ENCODE data around the gene RILPL2.
"Not testable (repeated sequence)": the region's sequence is repeated elsewhere in the genome, so short reads cannot be mapped to it uniquely, and the experiment has no call there.

RILPL2 gene

DNA sequence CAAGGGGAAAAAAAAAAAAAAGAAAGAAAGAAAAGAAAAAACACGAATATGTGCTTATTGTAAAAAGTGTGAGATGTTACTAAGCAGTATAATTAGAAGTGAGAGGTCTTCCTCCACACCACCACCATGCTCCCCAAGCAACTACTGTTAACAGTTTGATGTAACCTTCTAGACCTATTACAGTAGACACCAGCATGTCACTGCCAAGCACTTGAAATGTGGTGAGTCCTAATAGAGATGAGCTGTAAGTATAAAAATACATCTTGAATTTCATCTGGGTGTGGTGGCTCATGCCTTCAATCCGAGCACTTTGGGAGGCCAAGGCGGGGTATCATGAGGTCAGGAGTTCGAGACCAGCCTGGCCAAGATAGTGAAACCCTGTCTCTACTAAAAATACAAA lies 13.4 kb upstream of the RILPL2 start:
- no peak for DNase-seq (ENCODE audit: low read depth)

DNA sequence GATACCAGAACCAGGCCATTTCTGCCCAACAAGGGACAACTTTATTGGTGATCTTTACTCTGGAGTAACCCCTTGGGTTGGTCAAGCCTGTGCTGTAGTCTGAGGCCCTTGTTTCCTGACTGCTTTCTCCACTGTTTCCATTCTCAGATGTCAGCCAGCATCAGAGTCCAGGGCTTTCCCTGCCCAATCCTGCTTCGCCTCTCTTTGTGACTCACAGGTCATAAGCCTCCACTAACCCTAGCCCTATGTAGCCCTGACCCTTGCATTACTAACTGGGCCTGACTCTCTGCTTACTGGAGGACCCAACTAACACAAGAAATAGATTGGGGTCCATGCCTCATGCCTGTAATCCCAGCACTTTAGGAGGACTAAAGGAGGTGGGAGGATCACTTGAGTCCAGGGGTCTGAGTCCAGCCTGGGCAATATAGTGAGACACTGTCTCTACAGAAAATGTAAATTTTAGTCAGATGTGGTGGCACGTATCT lies 12.8 kb upstream of the RILPL2 start:
- no peak for DNase-seq (ENCODE audit: low read depth)

DNA sequence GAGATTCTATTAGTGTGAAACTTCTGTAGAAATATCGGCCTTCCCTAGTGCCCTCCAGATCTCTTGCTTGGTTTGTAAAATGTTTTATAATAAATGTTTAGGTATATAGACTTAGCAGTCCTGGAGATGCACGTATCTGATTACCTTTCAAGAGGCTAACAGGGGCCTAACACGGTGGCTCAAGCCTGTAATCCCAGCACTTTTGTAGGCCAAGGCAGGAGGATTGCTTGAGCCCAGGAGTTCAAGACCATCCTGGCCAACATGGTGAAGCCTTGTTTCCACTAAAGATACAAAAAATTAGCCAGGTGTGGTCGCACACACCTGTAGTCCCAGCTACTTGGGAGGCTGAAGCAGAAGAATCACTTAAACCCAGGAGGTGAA lies 9.8 kb upstream of the RILPL2 start:
- no peak for DNase-seq (ENCODE audit: low read depth)

DNA sequence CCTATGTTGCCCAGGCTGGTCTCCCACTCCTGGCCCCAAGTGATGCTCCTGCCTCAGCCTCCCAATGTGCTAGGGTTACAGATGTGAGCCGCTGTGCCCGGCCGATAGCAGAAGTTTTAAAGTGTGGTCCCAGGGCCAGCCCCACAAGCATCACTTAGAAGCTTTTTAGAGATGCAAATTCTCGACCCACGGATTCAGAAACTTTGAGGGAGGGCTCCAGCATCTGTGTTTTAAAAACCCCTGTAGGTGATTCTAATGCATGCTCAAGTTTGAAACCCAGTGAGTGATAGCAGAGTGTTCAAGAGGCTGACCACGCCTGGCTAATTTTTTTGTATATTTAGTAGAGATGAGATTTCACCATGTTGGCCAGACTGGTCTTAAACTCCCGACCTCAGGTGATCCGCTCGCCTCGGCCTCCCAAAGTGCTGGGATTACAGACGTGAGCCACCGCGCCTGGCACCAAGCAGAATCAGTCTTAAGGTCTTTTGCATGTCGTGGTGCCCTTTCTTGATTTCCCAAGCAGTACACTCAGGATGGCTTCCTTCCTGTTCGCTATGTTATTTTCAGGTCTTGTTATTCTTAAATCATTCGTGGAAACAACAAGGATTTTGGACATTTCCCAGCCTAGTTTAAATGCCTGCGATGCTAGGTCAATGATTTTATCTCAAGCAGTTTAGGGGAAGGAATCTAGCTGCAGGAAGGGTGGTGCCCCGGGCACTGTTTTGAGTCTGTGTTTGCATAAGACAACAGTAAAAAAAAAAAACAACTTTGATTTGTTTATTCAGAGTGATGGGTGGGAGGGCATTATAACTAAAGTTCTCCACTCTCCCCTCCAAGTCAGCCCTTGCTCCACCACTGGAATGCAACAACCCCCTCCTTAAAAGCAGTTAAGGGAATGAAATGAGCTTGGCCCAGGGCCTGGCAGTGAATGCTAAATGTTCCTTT lies 9.2 kb upstream of the RILPL2 start:
- peak; percentile 49 for DNase-seq (ENCODE audit: low read depth)

DNA sequence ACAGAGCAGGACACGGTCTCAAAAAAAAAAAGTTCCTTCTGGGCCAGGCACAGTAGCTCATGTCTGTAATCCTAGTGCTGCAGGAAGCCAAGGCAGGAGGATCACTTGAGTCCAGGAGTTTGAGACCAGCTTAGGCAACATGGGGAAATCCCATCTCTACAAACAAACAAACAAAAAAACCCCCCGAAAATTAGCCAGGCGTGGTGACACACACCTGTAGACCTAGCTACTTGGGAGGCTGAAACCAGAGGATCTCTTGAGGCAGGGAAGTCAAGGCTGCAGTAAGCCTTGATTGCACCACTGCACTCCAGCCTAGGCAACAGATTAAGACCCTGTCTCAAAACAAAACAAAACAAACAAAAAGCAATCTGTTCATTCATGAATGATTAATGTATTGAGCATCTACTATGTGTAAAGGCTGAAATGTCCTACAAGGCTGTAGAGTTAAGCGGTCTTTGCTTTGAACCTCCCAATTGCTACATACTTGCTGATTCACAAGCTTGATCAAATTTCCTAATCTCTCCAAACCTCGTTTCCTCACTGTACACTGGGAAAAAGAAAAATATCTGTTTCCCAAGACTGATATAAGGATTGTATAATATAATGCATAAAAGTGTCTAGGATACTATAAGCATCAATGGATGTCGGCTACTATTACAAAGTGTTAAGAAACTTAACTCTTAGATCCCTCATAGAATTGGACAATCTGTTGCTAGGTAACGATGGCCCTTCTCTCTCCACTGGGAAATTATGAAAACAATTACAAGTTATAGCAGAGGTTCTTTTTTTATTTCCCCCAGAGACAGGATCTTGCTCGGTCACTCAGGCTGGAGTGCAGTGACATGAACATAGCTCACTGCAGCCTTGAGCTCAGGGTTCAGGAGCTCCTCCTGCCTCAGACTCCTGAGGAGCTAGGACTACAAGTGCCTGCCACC lies 7.9 kb upstream of the RILPL2 start:
- DNase-seq (ENCODE audit: low read depth): no peak

DNA sequence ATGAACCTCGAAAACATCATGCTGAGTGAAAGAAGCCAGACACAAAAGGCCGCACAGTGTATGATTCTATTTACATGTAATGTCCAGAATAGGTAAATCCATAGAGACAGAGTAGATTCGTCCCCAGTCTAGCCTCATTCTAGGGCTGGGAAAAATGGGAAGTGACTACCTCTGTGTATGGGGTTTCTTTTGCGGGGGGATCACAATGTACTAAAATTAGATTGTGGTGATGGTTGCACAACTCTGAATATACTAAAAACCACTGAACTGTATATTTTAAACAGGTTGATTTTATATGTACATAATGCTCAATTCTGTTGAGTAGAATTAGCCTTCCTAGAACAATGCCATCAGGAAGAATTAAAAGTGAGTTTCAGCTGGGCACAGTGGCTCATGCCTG lies 6.3 kb upstream of the RILPL2 start:
- DNase-seq (ENCODE audit: low read depth): no peak

DNA sequence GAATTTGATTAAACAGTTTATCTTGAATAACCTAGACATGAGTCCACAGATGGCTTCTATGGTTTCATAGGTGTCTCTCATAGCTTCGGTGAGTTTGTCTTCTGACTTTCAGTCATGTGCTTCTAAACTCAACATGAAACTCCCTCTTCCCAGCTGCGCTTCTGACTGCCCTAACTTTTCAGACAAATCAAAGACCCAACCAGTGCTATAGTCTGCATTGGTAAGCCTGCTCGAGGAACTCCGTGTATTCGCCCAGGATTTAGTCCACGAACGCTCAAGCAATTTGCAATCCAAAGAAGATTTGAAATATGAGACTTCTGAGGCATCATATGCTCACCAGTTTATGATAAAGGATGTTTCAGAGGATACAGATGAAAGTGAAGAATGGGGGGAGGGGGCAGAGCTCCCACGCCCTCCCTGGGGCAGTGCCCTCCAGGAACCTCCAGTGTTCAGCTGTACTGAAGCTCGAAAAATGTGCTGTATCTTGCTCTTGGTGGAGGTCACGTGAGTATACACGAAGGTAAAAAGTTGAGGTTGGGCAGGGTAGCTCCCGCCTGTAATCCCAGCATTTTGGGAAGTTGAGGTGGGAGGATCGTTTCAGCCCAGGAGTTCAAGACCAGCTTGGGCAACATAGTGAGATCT lies 5.2 kb upstream of the RILPL2 start:
- DNase-seq (ENCODE audit: low read depth): no peak

DNA sequence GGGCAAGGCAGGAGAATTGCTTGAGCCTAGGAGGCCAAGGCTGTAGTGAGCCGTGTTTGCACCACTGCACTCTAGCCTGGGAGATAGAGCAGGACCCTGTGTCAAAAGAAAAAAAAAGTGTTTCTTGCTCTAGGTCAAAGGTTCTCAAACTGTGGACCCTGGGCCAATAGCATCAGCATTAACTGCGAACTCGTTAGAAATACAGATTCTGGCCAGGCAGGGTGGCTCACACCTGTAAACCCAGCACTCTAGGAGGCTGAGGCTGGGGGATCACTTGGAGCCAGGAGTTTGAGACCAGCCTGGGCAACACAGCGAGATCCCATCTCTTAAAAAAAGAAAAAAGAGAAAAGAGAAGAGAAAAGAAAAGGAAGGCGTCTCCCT lies 858 bp downstream of the RILPL2 start:
- DNase-seq (ENCODE audit: low read depth): no peak

DNA sequence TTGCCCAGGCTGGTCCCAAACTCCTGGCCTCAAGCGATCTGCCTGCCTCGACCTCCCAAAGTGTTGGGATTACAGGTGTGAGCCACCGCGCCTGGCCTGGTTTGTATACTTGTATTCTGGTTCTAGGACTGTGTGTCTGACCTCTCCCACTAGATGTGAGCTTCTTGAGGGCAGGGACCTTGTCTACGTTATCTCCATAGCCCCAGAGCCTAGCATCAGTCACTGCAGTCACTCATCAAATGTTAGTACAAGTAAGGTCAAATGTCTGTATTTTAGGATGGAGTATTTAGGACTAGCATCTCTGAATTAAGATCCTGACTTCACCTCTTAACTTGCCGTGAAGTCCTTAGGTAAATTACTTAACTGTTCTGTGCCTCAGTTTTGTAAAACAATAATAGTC lies 2.9 kb downstream of the RILPL2 start:
- no peak for DNase-seq (ENCODE audit: low read depth)

DNA sequence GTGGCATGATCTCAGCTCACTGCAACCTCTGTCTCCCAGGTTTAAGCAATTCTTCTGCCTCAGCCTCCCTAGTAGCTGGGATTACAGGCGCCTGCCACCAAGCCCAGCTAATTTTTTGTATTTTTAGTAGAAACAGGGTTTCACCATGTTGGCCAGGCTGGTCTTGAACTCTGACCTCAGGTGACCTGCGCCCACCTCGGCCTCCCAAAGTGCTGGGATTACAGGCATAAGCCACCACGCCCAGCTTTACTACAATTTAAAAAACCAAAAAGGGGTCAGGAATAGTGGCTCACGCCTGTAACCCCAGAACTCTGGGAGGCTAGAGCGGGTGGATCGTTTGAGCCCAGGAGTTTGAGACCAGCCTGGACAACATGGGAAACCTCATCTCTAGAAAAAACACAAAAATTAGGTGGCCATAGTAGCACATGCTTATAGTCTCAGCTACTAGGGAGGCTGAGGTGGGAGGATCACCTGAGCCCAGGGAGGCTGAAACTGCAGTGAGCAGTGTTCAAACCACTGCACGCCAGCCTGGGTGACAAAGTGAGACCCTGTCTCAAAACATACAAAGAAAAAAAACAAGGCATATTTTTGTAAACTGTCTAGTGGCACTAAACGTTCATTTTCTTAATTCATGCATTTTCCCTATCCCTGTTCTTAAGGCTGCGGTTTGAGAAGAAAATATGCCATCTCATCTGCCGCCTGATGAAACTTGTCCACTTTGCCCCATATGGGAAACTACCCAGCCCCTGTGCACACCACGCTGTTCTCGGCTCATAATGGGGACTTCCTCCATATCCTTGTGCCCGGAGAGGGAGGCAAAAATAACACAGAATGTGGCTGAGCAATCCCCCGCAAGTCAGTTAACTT lies 4.3 kb downstream of the RILPL2 start:
- not testable (repeated sequence) for DNase-seq (ENCODE audit: low read depth)

DNA sequence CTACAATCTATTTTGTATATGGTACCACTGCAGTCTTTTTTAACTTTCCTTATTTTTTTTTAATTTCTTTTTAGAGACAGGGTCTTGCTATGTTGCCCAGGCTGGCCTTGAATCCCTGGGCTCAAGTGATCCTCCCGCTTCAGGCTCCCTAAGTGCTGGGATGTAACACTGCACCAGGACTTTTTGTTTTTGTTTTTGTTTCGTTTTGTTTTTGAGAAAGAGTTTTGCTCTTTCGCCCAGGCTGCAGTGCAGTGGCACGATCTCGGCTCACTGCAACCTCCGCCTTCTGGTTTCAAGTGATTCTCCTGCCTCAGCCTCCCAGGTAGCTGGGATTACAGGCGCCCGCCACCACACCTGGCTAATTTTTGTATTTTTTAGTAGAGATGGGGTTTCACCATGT lies 7.4 kb downstream of the RILPL2 start:
- DNase-seq (ENCODE audit: low read depth): not testable (repeated sequence)

DNA sequence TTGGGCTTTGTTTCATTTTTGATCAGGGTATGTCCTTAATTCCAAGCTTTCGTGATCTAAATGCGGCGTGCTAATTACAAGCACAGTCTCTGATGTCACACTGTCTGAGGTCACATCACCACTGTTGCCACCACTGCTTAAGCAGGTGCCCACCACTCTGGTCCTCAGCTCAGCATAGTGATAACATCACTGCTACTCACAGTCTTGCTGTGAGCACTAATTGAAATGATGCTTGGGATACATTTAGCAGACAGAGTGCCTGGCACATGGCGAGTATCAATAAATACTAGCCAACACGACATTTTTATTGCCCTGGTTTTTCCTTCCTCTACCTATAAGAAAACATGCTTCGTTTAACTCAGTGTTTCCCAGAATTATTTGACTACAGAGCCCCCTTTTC lies 7.9 kb downstream of the RILPL2 start:
- no peak for DNase-seq (ENCODE audit: low read depth)

DNA sequence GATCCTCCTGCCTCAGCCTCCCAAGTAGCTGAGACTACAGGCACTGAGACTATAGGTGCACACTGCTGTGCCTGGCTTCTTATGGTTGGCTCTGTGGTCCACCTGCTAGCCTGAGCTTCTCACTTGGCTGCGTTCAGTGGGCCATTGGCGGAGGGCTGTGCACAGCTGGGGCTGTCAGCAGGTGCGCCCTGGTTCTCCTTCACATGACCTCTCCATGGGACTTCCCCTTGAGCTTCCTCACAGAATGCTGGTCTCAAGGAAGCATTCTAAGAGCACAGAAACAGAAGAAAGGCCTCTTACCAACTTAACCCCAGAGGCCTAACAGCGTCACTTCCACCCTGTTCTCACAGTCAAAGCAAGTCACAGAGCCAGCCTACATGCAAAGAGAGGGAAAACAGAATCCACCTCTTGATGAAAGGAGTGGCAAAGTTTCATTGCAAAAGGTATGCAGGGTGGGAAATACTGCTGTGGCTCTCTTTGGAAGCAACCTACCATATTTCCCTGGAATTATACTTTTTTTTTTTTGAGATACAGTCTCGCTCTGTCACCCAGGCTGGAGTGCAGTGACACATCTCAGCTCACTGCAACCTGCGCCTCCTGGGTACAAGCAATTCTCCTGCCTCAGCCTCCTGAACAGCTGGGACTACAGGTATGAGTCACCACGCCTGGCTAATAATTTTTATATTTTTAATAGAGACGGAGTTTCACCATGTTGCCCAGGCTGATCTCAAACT lies 9.3 kb downstream of the RILPL2 start:
- no peak for DNase-seq (ENCODE audit: low read depth)

DNA sequence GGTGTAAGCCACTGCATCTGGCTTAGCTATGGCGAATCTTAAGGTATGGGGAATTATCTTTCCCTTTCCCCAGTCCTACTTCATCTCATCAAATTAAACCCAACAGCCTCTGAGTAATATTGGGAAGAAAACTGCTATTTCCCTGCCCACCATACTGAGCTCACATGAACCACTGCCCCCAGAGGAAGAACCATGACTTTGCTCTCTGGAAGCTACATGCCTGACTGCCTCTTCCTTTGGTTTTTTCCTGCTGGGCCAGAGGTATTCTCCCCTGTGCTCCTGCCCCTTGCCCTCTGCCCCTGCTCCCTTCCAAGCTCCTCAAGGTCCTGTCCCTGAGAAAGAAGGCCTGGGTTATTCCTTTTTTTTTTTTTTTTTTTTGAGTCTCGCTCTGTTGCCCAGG lies 15.2 kb downstream of the RILPL2 start:
- DNase-seq (ENCODE audit: low read depth): no peak

DNA sequence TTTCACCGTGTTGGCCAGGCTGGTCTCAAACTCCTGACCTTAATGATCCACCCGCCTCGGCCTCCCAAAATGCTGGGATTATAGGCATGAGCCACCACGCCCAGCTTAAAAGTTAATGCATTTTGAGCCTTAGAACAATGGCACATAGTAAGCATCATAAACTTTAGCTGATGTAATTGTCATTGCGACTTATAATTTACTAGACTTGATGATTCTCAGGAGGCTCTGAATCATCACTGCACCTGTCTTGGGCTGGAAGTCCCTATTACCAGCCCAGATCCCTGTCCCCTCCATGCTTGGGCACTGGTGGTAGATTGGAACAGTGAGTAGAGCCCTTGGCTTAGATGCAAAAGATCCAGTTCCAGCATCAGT lies 26.5 kb downstream of the RILPL2 start:
- DNase-seq (ENCODE audit: low read depth): no peak

DNA sequence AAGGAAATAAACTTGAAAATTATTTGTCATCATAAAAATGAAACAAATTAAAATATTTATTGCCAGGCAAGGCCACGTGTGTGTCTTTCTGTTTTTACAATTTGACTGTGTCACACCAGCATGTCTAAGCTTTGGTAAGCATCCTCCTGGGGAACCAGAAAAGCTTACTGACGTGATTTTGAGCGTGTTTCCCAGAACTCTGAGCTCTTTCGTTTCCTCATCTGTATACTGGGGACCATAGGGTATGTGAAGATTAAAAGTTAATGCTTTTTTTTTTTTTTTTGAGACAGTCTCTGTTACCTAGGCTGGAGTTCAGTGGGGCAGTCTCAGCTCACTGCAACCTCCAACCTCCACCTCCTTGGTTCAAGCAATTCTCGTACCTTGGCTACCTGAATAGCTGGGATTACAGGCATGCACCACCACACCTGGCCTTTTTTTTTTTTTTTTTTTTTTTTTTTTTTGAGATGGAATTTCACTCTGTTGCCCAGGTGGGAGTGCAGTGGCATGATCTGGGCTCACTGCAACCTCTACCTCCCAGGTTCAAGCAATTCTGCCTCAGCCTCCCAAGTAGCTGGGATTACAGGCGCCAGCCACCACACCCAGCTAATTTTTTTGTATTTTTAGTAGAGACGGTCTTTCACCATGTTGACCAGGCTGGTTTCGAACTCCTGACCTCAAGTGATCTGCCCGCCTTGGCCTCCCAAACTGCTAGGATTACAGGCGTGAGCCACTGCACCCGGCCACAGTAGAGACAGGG lies 27.0 kb downstream of the RILPL2 start:
- not testable (repeated sequence) for DNase-seq (ENCODE audit: low read depth)

DNA sequence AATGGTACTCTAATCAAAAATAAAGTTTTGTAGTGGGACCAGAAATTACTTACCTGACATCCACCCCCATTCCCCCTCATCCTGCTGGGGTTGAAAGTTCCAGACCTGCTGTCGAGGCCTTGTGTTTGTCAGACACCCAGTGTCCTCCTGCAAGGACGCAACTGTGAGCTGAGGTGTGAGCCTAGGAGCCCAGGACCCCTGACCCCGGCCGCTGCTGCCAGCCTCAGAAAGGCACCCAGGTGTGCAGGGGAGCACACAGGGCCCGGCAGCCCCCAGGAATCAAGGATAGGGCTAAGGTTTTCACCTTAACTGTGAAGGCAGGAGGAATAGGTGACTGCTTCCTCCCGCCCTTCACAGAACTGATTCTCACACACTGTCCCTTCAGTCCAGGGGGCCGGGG lies 27.9 kb downstream of the RILPL2 start:
- not testable (repeated sequence) for DNase-seq (ENCODE audit: low read depth)

DNA sequence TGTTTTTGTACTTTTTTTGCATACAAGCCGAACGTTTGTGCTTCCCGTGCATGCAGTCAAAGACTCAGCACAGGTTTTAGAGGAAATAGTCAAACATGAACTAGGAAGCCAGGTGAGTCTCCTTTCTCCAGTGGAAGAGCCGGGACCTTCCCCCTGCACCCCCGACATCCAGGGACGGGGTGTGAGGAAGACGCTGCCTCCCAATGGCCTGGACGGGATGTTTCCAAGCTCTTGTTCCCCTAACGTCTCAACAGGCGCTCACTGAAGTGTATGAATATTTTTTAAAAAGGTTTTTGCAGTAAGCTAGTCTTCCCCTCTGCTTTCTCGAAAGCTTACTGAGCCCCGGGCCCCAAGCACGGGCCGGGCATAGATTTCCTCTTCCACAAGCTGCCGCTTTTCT lies 28.6 kb downstream of the RILPL2 start:
- DNase-seq (ENCODE audit: low read depth): not testable (repeated sequence)

DNA sequence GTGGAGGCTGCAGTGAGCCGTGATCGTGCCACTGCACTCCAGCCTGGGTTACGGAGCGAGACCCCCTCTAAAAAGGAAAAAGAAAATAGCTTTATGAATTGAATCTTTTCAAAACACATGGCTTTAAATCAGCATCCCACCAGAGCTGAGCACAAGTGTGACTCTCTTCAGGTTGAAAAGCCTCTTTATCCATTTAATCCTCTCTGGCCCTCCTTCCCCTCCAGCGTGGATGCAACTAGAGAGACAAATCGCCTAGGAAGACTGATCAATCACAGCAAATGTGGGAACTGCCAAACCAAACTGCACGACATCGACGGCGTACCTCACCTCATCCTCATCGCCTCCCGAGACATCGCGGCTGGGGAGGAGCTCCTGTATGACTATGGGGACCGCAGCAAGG lies 29.2 kb downstream of the RILPL2 start:
- DNase-seq (ENCODE audit: low read depth): not testable (repeated sequence)

DNA sequence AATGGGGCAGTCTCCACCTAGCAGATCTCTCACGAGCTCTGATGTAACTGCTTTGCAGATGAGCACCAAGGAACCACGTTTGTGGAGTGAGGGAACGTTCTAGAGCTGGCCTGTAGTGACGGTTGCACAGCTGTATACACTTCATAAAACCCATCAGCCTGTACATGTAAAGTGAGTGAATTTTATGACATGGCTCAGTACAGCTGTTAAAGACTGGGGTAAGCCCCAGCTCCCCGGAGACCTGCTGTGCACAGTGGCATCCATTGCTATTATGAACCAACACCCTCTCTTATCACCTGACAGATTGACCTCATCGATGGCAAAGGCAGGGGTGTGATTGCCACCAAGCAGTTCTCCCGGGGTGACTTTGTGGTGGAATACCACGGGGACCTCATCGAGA lies 31.9 kb downstream of the RILPL2 start:
- DNase-seq (ENCODE audit: low read depth): no peak

All from GM04503 (cell line).